DND-41 (cell line): ENCODE results near the gene FSIP1.

Source experiments
- EZH2 ChIP-seq: IDR thresholded peaks from 3 replicates; pipeline ENCODE4 v1.6.1; 2012; ENCODE audit warnings: borderline replicate concordance, low read depth, mild to moderate bottlenecking, moderate library complexity, low read length, inconsistent platforms; ENCODE audit not compliant: severe bottlenecking
- TF ChIP-seq, protein P1 (sequence below): IDR thresholded peaks from 2 replicates; pipeline ENCODE4 v1.5.1; 2012; ENCODE audit warnings: borderline replicate concordance, low read length, moderate library complexity, mild to moderate bottlenecking; ENCODE audit not compliant: poor library complexity, severe bottlenecking; ENCODE audit errors: extremely low read depth

DNA sequence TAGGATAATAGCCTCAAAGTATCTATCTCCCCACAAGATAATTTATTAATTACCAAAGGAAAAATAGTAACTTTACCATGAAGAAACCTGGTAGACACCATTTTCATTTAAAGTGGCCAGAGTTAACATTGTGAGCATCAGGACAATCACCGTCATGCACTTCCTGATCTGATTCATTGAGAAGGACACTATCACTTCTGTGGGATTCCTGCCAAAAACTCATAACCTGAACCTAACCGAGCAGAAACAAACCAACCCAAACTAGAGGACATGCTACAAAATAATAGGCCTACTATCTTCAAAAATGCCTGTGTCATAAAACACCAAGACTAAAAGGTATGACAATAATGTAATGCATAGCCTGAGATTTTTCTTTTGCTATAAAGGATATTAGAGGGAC, 39.0 kb downstream of the FSIP1 start:
- TF ChIP-seq, protein P1, sequence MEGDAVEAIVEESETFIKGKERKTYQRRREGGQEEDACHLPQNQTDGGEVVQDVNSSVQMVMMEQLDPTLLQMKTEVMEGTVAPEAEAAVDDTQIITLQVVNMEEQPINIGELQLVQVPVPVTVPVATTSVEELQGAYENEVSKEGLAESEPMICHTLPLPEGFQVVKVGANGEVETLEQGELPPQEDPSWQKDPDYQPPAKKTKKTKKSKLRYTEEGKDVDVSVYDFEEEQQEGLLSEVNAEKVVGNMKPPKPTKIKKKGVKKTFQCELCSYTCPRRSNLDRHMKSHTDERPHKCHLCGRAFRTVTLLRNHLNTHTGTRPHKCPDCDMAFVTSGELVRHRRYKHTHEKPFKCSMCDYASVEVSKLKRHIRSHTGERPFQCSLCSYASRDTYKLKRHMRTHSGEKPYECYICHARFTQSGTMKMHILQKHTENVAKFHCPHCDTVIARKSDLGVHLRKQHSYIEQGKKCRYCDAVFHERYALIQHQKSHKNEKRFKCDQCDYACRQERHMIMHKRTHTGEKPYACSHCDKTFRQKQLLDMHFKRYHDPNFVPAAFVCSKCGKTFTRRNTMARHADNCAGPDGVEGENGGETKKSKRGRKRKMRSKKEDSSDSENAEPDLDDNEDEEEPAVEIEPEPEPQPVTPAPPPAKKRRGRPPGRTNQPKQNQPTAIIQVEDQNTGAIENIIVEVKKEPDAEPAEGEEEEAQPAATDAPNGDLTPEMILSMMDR = no peak
- TF ChIP-seq EZH2 = no peak
